OCI-LY3 (cell line): ENCODE results near the gene IFNLR1.

Experiments
- CTCF ChIP-seq: fragments of 200-600, 300-600 bp; sonication (generic); IDR thresholded peaks from 2 replicates; pipeline ENCODE4 v1.5.1; 2014; ENCODE audit warnings: antibody characterized with exemption, low read length, low read depth
- EZH2phosphoT487 ChIP-seq: fragments of 200-600 bp; shearing (Covaris generic); IDR thresholded peaks from 2 replicates; pipeline ENCODE4 v1.6.1; 2018; ENCODE audit warnings: antibody characterized with exemption, mixed run types, low read depth

GRCh38 chr1:24175033-24175755 is 11.9 kb downstream of the IFNLR1 start:
- TF ChIP-seq CTCF (no peak), EZH2phosphoT487 (no peak)
